OCI-LY7 (cell line): Measurements from ENCODE around the gene TPCN2. TPM values are rescaled to one million over a fixed set of nuclear protein-coding genes. Genes with fewer than 3 reads are reported as not detected.
A peak's percentile ranks its signal among the peaks of the same experiment; 100 is the strongest.

Experiments
- BruUV-seq: library from RNA; stranded (reverse); fragments of 400-500 nt; replicated peaks from 2 replicates; lab custom pipeline; 2021; lab: Mats Ljungman, UMichigan
- CTCF ChIA-PET: fragments of 300-600 bp; sonication (Branson Sonifier 250); formaldehyde crosslinking; loops from one replicate; lab custom pipeline; 2022; ENCODE audit warnings: antibody characterized with exemption; ENCODE audit not compliant: unreplicated experiment; lab: Charles Lee
- POLR2A ChIA-PET: fragments of 300-600 bp; sonication (Branson Sonifier 250); formaldehyde crosslinking; loops from one replicate; lab custom pipeline; 2022; ENCODE audit warnings: antibody characterized with exemption; lab: Charles Lee
- DNase-seq: peaks from one replicate; pipeline ENCODE4 v3.0.0-alpha.2; 2015; ENCODE audit warnings: low spot score
- H2AFZ ChIP-seq: fragments of 200-600 bp; sonication (generic), shearing (Covaris generic); 2 replicates; pipeline ENCODE4 v1.6.1; 2014; ENCODE audit warnings: mild to moderate bottlenecking, antibody characterized with exemption, low read length, moderate library complexity
- H3K27ac ChIP-seq: fragments of 200-600 bp; sonication (generic); 2 replicates; pipeline ENCODE4 v1.5.1; 2014; ENCODE audit warnings: mixed run types, low read depth, mild to moderate bottlenecking, moderate library complexity, low read length, inconsistent platforms; ENCODE audit not compliant: poor library complexity, severe bottlenecking
- H3K36me3 ChIP-seq: fragments of 200-600 bp; sonication (generic); 2 replicates; pipeline ENCODE4 v1.6.1; 2014; ENCODE audit warnings: mild to moderate bottlenecking, antibody characterized with exemption, low read length, moderate library complexity, mixed read lengths; ENCODE audit not compliant: insufficient read depth
- H3K4me1 ChIP-seq: fragments of 200-600 bp; sonication (generic); 2 replicates; pipeline ENCODE4 v1.5.1; 2014; ENCODE audit warnings: mild to moderate bottlenecking, low read length; ENCODE audit not compliant: insufficient read depth, poor library complexity, severe bottlenecking
- H3K4me2 ChIP-seq: fragments of 200-600 bp; sonication (generic); 2 replicates; pipeline ENCODE4 v1.6.1; 2014; ENCODE audit warnings: mild to moderate bottlenecking, low read length
- H3K4me3 ChIP-seq: fragments of 200-600 bp; sonication (generic); 2 replicates; pipeline ENCODE4 v1.5.1; 2014; ENCODE audit warnings: mild to moderate bottlenecking, low read depth, low read length; ENCODE audit not compliant: poor library complexity, severe bottlenecking
- H3K79me2 ChIP-seq: fragments of 200-600 bp; sonication (generic); 2 replicates; pipeline ENCODE4 v1.6.1; 2016; ENCODE audit warnings: low read depth, mild to moderate bottlenecking, low read length, moderate library complexity, mixed read lengths; ENCODE audit not compliant: insufficient read depth
- H3K9me2 ChIP-seq: fragments of 200-600 bp; sonication (generic); 2 replicates; pipeline ENCODE4 v1.6.1; 2016; ENCODE audit warnings: mild to moderate bottlenecking, low read length, mixed read lengths; ENCODE audit not compliant: insufficient read depth
- H3K9me3 ChIP-seq: fragments of 200-600 bp; sonication (generic); 2 replicates; pipeline ENCODE4 v1.6.1; 2014; ENCODE audit warnings: mild to moderate bottlenecking, mixed run types, low read length, mixed read lengths
- H4K20me1 ChIP-seq: fragments of 200-600 bp; sonication (generic); 2 replicates; pipeline ENCODE4 v1.6.1; 2014; ENCODE audit warnings: mild to moderate bottlenecking, antibody characterized with exemption, low read length, moderate library complexity, mixed read lengths; ENCODE audit not compliant: insufficient read depth
- CTCF ChIP-seq: fragments of 200-600 bp; sonication (generic); conservative IDR thresholded peaks from 2 replicates; pipeline ENCODE4 v1.5.1; 2014; ENCODE audit warnings: mild to moderate bottlenecking, antibody characterized with exemption, low read length, moderate library complexity, mixed read lengths
- EZH2phosphoT487 ChIP-seq: fragments of 200-600 bp; sonication (generic); IDR thresholded peaks from 2 replicates; pipeline ENCODE4 v1.6.1; 2018; ENCODE audit warnings: low read depth, borderline replicate concordance, mild to moderate bottlenecking, mixed run types, antibody characterized with exemption, low read length, moderate library complexity, mixed read lengths
- intact Hi-C: fragments of 100-400 bp; cut with micrococcal nuclease; formaldehyde crosslinking; loops from one replicate; pipeline ENCODE4 v1.10.0; 2022; ENCODE audit not compliant: unreplicated experiment
- total RNA-seq, 2 experiments: library from RNA; depleted of rRNA in 1 of 2; stranded (reverse); fragments of >200 nt in 1 of 2; shearing (Covaris generic) in 1 of 2; gene quantifications; 2 replicates each; pipeline ENCODE4 v1.2.3, GENCODE V29; 2014 to 2022

Gene TPCN2
- total RNA-seq, 2 experiments from 2014 or later: 21.5 to 65.2 TPM

GRCh38 chr11:69048031-69048693, 570 bp upstream of the TPCN2 start:
- BruUV-seq: no TSS peak
- CTCF ChIA-PET: no interaction called here
- peaks cover 41% of the 10 kb centered on the region for H3K79me2 ChIP-seq
- H3K9me3 ChIP-seq: no peaks in the 10 kb centered on the region
- DNase-seq: no peak
- intact Hi-C loops: no loop called here
- H4K20me1 ChIP-seq: no peaks in the 10 kb centered on the region
- peak overlapping the region; percentile 92 for H3K4me3 ChIP-seq
- peak overlapping the region; percentile 75 for H3K4me2 ChIP-seq
- peaks cover 71% of the 10 kb centered on the region for H3K4me1 ChIP-seq
- H3K27ac ChIP-seq: peak overlapping the region; percentile 60
- H3K36me3 ChIP-seq: no peaks in the 10 kb centered on the region
- no peak for TF ChIP-seq CTCF
- TF ChIP-seq EZH2phosphoT487: no peak
- H3K9me2 ChIP-seq: no peaks in the 10 kb centered on the region
- peak overlapping the region; percentile 78; the same call in 1 of the 2 replicates for H2AFZ ChIP-seq
- POLR2A ChIA-PET: interaction anchor here (0.6 kb wide), 3 partner anchors 18 to 222 kb away, joined by 3 to 6 read pairs (median 3); no protein-coding TSS in a partner anchor

GRCh38 chr11:69049490-69049867, 747 bp downstream of the TPCN2 start:
- ChIA-PET POLR2A (interaction anchor here (0.6 kb wide), 1 partner anchor 13 kb away, joined by 3 read pairs; no protein-coding TSS in a partner anchor), CTCF (no interaction called here)
- intact Hi-C loops: no loop called here
- peak overlapping the region; percentile 96 for H3K27ac ChIP-seq
- TF ChIP-seq EZH2phosphoT487: no peak
- no peak for TF ChIP-seq CTCF
- peak overlapping the region; percentile 88 for H3K4me2 ChIP-seq
- no TSS peak for BruUV-seq
- H3K9me2 ChIP-seq: no peaks in the 10 kb centered on the region
- no peaks in the 10 kb centered on the region for H3K9me3 ChIP-seq
- peaks cover 54% of the 10 kb centered on the region for H3K79me2 ChIP-seq
- no peaks in the 10 kb centered on the region for H4K20me1 ChIP-seq
- peaks cover 80% of the 10 kb centered on the region for H3K4me1 ChIP-seq
- peak; percentile 44 for DNase-seq
- H3K36me3 ChIP-seq: peaks cover 9% of the 10 kb centered on the region
- no peak overlapping the region for H2AFZ ChIP-seq
- peak overlapping the region; percentile 92 for H3K4me3 ChIP-seq
